GM13976 (cell line): Measurements from ENCODE around the gene EMILIN3.

Experiments
- DNase-seq: peaks from one replicate; pipeline ENCODE4 v3.0.0; 2012; ENCODE audit warnings: low spot score
- in situ Hi-C: fragments of 300-500 bp; cut with MboI; formaldehyde crosslinking; loops from one replicate; pipeline ENCODE4 v1.12.0; 2022; ENCODE audit warnings: low sequenced_read_pairs, mixed read lengths, inconsistent platforms; ENCODE audit not compliant: unreplicated experiment
- TF ChIP-seq, protein P1 (sequence below): IDR thresholded peaks from 2 replicates; pipeline ENCODE4 v1.5.1; 2012; ENCODE audit warnings: borderline replicate concordance, mild to moderate bottlenecking; ENCODE audit not compliant: insufficient read depth; ENCODE audit errors: extremely low read depth, missing control alignments, control extremely low read depth

Gene EMILIN3

DNA sequence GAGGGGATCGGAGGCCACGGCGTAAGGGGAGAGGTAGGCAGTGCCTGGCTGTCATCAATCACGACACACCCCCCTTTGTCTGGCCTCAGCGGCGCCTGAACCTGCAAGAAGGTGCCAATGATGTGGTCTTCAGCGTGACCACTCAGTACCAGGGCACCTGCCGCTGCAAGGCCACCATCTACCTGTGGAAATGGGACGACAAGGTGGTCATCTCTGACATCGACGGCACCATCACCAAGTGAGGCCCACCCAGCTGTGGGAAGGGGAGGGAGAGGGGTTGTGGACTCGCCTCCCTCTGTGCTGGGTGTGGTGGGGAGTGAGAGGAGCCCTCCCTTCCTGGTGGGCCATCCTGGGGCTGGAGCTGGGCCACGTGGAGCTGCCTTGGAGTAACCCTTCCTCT, 9.7 kb downstream of the EMILIN3 start:
- TF ChIP-seq, protein P1, sequence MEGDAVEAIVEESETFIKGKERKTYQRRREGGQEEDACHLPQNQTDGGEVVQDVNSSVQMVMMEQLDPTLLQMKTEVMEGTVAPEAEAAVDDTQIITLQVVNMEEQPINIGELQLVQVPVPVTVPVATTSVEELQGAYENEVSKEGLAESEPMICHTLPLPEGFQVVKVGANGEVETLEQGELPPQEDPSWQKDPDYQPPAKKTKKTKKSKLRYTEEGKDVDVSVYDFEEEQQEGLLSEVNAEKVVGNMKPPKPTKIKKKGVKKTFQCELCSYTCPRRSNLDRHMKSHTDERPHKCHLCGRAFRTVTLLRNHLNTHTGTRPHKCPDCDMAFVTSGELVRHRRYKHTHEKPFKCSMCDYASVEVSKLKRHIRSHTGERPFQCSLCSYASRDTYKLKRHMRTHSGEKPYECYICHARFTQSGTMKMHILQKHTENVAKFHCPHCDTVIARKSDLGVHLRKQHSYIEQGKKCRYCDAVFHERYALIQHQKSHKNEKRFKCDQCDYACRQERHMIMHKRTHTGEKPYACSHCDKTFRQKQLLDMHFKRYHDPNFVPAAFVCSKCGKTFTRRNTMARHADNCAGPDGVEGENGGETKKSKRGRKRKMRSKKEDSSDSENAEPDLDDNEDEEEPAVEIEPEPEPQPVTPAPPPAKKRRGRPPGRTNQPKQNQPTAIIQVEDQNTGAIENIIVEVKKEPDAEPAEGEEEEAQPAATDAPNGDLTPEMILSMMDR = no peak
- no peak for DNase-seq
- in situ Hi-C loops = no loop called here

GRCh38 chr20:41355598-41356203, 10.9 kb downstream of the EMILIN3 start:
- no peak for DNase-seq
- in situ Hi-C loops = no loop called here
- TF ChIP-seq, protein P1 = no peak

GRCh38 chr20:41355192-41355591, 11.4 kb downstream of the EMILIN3 start:
- in situ Hi-C loops = no loop called here
- DNase-seq = no peak
- TF ChIP-seq, protein P1 = no peak

DNA sequence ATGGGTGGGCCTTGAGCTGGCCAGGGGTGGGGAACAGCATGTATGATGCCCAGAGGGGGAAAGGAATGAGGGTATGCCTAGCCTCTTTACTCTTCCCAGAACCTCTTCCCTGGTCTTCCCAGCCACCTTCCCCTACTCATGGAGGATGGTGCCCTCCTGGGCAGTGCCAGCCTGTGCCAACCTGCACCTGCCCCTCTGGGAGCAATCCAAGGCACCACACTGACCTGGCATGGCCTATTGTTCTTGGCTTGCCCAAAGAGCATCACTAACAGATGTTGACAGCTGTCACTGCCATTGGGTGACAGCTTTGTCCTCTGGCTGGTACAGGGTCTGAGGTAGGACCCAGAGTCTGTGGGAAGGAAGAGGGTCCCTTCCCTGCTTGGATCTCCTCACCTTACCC, 13.1 kb downstream of the EMILIN3 start:
- DNase-seq = no peak
- TF ChIP-seq, protein P1 = no peak
- in situ Hi-C loops = no loop called here

DNA sequence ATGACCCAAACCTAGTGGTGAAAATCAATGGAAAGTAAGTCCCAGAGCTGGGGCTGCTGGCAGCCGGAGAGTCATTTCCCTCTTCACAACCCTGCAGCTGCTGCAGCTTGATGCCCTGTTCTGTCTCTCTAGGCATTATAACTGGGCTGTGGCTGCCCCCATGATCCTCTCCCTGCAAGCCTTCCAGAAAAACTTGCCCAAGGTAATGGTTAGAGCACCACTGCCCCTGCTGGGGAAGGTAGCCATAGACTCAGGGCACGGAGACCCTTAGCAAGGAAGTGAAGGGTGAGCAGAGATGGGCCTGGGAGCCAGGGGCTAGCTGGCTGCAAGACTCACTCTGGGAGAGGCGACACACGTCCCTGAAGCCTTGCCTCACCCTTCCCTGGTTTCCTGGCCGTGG, 14.0 kb downstream of the EMILIN3 start:
- TF ChIP-seq, protein P1 = no peak
- in situ Hi-C loops = no loop called here
- no peak for DNase-seq

DNA sequence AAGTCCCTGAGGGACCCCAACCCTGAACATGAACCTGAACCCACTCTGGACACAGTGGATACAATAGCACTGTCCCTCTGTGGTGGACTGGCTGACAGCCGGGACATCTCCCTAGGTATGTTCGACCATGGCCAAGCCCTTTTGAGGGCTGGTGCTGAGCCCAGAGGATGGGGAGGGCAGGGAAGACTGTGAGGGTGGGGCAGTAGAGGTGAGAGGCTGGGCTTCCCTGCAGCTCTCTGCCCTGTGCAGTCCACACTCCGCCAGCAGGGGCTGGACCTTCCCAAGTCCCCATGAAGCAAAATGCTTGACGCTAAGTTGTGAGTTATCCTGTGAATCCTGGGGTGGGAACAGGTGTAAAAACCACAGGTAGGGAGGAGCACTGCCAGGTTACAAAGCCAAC, 14.5 kb downstream of the EMILIN3 start:
- in situ Hi-C loops = no loop called here
- no peak for DNase-seq
- TF ChIP-seq, protein P1 = no peak
